GM19328 (cell line): ENCODE results near the gene REPS1.

Experiments
- ATAC-seq: cut with Tn5 transposase; IDR thresholded peaks from one replicate; pipeline ENCODE4 v1.9.1; 2021; ENCODE audit warnings: mild to moderate bottlenecking, moderate library complexity; ENCODE audit not compliant: unreplicated experiment

Gene REPS1

DNA sequence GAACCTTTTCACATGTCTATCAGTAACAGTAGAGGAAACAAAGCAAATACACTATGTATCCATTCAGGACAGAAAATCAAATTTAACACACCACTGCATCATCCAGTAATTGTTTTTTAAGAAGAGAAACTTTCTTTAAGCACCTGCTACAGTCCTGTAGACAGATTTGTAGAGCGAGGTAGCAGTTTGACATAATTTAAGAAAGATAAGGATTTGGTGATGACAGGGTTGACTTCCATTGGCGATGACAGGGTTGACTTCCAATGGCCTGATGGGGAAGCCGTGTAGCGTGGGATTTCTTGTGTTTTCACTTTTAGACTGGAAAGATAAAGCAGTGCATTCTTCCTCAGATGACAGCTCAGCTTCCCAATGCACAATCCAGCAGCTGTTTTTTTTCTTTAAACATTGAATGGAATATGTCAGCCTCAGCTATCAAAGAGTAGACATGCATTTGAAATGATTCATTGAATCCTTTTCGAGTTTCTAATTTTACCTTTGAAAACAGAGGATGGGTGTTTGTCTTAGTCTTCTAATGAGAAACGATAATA, 123.6 kb downstream of the REPS1 start:
- ATAC-seq = no peak

DNA sequence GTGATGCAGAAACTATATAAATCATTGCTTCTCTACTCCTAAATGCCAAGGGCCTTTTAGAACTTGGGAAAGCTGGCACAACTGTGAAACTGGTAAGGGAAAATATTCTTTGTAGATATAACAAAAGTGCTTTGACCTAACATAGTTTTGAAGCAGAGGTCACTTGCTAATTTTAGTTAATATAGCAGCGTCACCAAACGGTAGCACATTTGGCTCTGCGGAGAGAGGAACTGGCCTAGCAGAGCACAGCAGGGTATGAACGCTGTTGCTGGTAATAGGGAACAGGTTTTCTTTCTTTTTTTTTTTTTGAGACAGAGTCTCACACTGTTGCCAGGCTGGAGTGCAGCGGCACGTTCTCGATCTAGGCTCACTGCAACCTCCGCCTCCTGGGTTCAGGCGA, 124.7 kb downstream of the REPS1 start:
- no peak for ATAC-seq

DNA sequence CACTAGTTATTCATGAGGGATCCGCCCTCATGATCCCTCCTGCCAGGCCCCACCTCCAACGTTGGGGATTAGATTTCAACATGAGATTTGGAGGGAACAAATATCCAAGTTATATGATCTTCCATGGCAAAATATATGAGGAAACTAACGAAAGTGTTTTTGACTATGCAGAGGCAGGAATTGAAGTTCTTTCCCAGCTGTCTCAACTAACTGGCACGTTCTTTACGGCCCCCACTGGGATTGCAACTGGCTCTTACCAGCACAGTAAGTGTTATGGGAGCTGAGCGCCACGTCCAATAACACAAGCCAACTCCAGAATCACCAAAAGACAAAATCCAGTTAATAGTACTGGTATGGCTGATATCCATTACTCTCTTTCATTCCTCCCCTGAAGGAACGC, 125.6 kb downstream of the REPS1 start:
- no peak for ATAC-seq

DNA sequence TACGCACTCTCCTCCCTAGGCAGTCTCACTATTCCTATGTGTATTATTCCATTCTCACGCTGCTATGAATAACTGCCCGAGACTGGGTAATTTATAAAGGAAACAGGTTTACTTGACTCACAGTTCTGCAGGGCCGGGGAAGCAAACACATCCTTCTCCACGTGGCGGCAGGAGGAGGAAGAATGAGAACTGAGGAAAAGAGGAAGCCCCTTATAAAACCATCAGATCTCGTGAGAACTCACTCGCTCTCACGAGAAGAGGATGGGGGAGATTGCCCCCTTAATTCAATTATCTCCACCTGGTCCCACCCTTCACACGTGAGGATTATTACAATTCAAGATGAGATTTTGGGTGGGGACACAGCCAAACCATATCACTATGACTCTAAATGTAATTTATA, 130.3 kb downstream of the REPS1 start:
- ATAC-seq = no peak

DNA sequence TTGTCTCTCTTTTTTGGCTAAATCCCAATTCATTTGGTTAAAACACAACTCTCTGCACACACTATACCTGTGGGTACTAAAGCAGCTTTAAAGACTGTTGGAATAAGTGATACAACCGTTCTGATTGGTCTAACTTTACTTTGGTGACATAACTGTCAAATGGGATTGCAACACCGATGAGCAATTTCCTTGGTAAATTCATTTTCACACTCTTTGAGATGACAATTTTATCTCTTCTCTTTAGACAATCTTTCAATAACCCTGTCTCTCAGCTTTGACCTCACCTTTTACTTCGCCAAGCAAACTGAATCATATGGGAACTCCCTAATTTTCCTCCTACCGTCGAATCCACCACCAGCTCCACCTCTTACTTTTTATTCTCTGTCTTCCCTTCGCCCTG, 131.4 kb downstream of the REPS1 start:
- ATAC-seq = no peak
